SIG-M5 treated with dmso at 0.1 percent for 504 hours (cell line): Measurements from ENCODE around the gene LILRB2.
A peak's percentile ranks its signal among the peaks of the same experiment; 100 is the strongest.
"Not testable (repeated sequence)": the region's sequence is repeated elsewhere in the genome, so short reads cannot be mapped to it uniquely, and the experiment has no call there.

ENCODE experiments used
- DNase-seq: peaks from one replicate; lab custom pipeline; 2025; ENCODE audit not compliant: unreplicated experiment; lab: John Stamatoyannopoulos, UW

The LILRB2 gene

GRCh38 chr19:54281007-54281728 is at the start of gene LILRB2:
Gene LILRB2, minus strand, starts transcription at chr19:54281110. Its CDS starts 614 bp downstream, at chr19:54280496.
- peak; percentile 74 for DNase-seq

DNA sequence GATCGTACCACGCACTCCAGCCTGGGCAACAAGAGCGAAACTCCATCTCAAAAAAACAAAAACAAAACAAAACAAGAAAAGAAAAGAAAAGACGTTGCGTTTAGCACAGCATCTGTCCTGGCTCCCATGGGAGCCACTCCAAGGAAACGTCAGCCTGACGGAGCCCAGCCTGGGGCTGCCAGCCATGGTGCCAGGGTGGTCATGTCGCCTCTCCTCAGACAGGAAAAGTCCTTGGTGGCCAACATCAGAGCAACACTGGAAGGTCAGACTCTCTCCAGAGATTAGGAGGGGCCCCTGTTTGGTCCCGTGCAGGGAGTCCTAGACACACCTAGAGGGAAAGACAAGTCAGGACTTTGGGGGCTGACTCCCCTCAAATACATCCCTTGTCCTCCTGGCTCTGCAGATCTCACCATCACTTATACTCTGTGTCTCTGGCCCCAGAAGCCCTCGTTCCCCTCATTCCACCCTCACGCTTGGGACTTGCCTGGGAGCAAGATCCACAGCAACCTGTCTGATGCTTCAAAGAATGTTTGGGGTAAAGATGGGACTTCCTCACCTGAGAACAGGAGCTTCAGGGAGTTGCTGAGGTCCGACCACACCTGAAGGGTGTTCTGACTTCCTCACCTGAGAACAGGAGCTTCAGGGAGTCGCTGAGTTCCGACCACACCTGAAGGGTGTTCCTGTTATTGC is 48.7 kb upstream of the LILRB2 start:
- DNase-seq, result no peak

- DNase-seq, result not testable (repeated sequence)
Observed at GRCh38 chr19:54328781-54329180, 47.9 kb upstream of the LILRB2 start.

- DNase-seq, result no peak
Observed at GRCh38 chr19:54325631-54326030, 44.7 kb upstream of the LILRB2 start.

GRCh38 chr19:54325194-54325621 is 44.3 kb upstream of the LILRB2 start:
- DNase-seq, result peak; percentile 69

DNA sequence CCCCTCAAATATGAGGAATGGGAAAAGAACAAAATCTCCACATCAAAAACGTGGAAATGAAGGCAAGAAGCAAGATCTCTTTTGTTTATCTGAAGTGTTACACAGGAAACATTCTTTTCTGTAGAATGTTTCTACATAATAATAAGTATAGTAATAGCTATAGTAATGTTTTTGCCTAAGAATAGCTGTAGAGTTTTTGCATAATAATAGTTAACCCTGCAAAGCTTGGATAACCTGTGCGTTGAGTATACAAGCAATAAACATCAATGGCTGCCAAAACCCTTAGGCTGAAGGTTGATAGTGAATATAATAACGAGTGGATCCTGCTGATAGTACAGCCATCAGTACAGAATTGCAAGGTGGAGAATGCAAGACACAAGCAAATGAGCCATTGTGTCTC is 43.2 kb upstream of the LILRB2 start:
- DNase-seq, result no peak

DNA sequence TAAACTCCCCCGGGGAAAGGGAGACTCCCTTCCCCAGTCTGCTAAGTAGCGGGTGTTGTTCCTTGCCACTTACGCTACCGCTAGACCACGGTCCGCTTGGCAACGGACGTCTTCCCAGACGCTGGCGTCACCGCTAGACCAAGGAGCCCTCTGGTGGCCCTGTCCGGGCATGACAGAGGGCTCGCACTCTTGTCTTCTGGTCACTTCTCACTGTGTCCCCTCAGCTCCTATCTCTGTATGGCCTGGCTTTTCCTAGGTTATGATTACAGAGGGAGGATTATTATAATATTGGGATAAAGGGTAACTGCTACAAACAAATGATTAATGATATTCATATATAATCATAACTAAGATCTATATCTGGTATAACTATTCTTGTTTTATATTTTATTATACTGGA is 42.0 kb upstream of the LILRB2 start:
- DNase-seq, result not testable (repeated sequence)

DNA sequence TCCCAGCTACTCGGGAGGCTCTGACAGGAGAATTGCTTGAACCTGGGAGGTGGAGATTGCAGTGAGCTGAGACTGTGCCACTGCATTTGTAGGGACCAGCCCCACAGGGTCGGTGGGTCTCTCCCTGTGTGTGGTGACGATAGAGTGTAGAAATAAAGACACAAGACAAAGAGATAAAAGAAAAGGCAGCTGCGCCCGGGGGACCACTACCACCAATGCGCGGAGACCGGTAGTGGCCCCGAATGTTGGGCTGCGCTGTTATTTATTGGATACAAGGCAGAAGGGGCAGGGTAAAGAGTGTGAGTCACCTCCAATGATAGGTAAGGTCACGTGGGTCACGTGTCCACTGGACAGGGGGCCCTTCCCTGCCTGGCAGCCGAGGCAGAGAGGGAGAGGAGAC is 41.4 kb upstream of the LILRB2 start:
- not testable (repeated sequence) for DNase-seq

- no peak for DNase-seq
Observed at GRCh38 chr19:54319892-54320670, 39.2 kb upstream of the LILRB2 start.

DNA sequence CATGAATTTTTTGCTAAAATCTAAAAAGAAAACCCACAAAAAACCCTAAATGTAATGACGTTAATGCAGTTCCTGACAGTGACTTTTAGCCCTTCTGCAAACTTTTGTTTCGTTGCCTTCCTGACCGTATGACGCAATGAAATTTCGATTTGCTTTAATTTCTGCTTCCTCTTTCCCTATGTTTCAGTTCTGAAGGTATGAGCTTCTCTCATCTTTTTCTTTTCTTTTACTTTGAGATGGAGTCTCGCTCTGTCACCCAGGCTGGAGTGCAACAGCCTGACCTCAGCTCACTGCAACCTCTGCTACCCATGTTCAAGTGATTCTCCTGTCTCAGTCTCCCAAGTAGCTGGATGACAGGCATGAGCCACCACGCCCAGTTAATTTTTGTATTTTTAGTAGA is 38.1 kb upstream of the LILRB2 start:
- DNase-seq, result peak; percentile 86

- DNase-seq, result no peak
Observed at GRCh38 chr19:54317965-54318240, 37.0 kb upstream of the LILRB2 start.

DNA sequence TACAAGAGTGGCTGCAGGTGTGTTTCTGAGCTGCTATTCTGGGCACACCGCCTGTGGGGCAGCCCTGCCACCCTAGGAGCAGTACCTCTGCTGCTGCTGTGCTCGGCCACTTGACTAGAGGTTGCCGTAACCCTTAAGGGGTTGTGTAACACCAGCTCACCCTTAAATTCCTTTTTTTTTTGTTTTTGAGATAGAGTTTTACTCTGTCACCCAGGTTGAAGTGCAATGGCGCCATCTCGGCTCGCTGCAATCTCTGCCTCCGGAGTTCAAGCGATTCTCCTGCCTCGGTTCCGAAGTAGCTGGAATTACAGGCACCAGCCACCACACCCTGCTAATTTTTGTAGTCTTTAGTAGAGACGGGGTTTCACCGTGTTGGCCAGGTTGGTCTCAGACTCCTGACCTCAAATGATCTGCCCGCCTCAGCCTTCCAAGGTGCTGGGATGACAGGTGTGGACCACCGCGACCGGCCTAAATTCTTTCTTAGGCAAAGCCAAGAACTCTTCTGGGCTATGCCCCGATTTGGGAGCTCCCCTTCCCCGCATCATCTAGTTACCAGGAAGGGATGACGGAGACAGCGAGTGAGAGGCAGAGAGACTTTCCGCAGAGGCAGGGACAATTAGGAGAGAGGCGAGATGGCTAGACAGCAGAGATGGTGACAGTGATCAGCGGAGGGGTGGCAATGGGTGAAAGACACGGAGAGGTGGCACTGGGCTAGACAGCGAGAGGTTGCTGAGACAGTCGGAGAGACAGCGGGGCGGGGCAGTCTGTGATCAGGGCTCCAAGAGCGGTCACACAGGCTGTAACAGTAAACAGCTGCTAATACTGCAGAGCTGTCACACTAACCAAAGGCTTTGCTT is 36.4 kb upstream of the LILRB2 start:
- peak; percentile 32 for DNase-seq

DNA sequence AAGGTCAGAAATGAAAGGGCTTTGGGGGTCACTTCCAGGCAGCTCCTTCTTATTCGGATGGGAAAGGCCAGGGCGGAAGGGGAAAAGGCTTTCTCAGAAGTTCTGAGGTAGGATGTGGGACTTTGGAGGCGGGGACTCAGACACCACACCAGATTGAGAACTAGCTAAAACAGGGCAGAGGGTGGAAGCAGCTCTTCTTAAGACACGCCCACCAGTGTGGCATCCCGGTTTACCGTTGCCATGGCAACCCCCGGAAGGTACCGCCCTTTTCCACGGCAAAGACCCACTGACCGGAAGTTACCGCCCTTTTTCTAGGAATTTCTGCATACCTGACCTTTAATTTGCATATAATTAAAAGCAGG is 35.8 kb upstream of the LILRB2 start:
- DNase-seq, result no peak

DNA sequence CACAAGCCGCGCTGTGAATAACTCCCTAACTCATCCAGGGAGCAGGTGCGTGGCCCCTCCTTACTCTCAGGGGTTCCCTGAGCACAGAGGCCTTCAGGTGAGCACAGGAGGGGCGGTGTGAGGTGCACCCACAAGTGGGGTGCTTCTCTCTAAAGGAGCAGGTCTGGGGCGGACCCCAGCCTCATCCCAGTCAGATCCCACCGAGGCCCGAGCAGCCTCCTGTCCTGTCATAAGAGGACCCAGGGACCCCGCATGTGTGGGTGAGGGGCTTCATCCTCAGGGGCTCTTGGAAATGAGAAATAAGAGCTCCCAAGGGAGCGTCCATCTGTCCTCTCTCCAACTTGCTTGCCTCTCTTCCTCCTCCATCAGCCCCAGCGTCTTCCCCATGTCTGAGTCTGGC is 35.0 kb upstream of the LILRB2 start:
- DNase-seq, result no peak

DNA sequence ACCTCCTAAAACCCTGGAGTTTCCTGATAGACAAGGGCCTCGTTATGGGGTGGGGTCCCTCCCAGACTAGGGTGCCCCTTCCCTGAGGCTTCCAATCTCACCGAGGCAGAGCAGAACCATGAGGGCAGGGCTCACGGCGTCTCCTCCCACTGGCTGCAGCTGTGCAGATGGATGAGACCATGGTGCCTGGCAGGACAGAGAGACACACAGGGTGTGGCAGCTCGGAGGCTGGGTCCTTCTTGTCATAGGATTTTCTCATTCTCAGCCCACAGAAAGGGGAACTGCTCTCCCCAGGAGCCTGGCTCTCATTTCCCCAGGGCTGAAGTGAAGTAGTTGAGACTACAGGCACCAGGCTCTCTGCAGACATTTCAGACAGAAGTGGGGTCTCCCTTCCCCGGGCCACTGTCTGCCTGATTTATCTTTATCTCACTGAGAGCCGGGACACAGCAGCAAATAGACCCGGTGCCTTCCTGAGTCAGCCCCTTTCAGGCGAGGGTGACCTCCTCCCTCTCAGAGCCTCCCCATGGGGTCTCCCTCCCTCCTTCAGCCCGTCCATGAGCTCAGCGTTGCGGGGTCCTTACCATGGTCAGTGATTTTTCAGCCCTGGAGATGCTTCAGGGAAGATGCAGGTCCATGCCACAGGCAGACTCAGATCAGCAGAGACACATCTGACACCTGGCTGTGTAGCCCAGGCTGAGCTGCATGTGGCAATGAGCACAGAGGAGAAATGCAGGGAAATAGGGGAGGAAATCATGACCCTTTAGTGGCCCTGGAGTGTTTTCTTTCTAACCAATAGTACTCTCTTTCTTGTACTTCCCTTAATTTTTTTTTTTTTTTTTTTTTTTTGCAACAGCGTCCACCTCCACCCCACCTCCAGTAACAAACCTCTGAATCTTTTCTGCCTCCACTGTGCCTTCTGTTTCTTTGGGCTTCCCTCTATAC is 31.8 kb upstream of the LILRB2 start, which contains the start of gene LILRA5:
Gene LILRA5 (minus strand): TSS at position 731 of the 942 bp plus-strand sequence. CDS start 147 bp downstream, at position 584.
- DNase-seq, result peak; percentile 77

DNA sequence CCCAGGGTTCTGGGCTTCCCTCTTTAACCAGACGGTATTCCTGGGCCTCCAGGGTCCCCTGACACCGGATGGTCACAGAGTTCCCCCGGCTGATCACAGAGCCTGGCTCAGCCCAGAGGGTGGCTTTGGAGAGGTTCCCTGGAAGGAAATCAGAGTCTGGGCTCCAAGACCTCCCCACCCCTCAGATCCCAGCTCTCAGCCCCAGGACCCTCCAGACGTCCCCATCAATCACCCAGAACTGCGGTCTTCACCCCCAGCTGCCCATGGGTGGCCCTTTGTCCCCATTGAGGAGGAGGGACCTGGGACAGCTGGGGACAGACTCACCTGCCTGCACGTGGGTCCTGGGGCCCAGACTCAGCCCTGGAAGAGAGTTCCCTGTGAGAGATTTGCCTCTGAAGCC is 31.1 kb upstream of the LILRB2 start:
- DNase-seq, result no peak

DNA sequence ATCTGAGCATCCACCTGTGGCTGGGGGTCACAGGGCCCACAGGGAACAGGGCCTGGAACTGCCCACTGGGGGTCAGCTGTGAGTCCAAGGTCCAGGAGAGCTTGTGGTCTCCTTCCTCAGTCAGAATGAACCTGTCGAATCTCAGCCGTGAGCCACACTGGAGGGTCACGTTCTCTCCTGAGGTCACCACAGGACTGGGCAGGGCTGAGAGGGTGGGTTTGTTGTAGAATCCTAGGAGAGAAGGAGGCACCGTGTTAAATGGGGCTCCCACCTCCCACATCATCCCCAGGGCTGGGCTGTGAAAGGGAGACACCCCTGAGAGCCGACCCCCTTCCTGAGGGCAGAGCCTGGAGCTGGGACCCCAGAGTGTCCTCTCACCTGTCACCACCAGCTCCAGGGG is 30.6 kb upstream of the LILRB2 start:
- DNase-seq, result no peak

DNA sequence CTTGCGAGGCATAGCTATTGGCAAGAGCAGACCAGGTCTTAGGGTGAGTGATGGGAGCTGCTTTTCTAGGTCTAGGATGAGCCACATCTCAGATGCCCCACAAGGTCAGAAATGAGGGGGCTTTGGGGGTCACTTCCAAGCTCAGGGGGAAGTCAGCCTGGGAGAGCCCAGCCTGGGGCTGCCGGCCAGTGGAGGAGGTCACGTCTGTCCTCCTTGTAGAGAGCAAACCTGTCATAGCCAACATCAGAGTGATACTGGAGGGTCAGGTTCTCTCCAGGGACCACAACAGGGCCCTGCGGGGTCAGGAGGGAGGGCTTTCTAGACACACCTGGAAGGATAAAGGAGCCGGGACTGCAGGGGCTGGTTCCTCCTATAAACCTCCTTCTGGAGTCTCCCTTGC is 29.6 kb upstream of the LILRB2 start:
- DNase-seq, result no peak

DNA sequence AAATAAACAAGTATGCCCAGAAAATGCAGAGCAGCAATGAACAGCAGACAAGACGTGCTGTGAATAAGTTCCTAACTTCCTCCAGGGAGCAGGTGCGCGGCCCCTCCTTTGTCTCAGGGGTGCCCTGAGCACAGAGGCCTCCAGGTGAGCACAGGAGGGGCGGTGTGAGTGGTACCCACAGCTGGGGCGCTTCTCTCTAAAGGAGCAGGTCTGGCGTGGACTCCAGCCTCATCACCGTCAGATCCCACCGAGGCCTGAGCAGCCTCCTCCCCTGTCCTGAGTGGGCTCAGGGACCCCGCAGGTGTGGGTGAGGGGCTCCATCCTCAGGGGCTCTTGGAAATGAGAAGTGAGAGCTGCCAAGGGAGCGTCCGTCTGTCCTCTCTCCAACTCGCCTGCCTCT is 28.9 kb upstream of the LILRB2 start:
- DNase-seq, result no peak
